Activated T-cell treated with anti-CD3 and anti-CD28 coated beads, Interleukin-2, amount 50 U/mL, for 24 hours (primary cell): ENCODE data around the gene ZNF670.
"Not testable (repeated sequence)": the region's sequence is repeated elsewhere in the genome, so short reads cannot be mapped to it uniquely, and the experiment has no call there.

Experiments used
- DNase-seq: peaks from one replicate; pipeline ENCODE4 v3.0.0-alpha.2; 2020
- H3K27ac Mint-ChIP-seq: 2 replicates; pipeline ENCODE4 v1.8.0; 2020; ENCODE audit warnings: mild to moderate bottlenecking, mixed read lengths
- H3K27me3 Mint-ChIP-seq: 2 replicates; pipeline ENCODE4 v1.8.0; 2020; ENCODE audit warnings: mixed read lengths
- H3K36me3 Mint-ChIP-seq: 2 replicates; pipeline ENCODE4 v1.8.0; 2020; ENCODE audit warnings: low read depth, mixed read lengths
- H3K4me1 Mint-ChIP-seq: 2 replicates; pipeline ENCODE4 v1.8.0; 2020; ENCODE audit warnings: low read depth, mixed read lengths
- H3K4me3 Mint-ChIP-seq: 2 replicates; pipeline ENCODE4 v1.8.0; 2020; ENCODE audit warnings: mild to moderate bottlenecking, moderate library complexity, mixed read lengths
- H3K9me3 Mint-ChIP-seq: 2 replicates; pipeline ENCODE4 v1.8.0; 2020; ENCODE audit warnings: mixed read lengths

Gene ZNF670

DNA sequence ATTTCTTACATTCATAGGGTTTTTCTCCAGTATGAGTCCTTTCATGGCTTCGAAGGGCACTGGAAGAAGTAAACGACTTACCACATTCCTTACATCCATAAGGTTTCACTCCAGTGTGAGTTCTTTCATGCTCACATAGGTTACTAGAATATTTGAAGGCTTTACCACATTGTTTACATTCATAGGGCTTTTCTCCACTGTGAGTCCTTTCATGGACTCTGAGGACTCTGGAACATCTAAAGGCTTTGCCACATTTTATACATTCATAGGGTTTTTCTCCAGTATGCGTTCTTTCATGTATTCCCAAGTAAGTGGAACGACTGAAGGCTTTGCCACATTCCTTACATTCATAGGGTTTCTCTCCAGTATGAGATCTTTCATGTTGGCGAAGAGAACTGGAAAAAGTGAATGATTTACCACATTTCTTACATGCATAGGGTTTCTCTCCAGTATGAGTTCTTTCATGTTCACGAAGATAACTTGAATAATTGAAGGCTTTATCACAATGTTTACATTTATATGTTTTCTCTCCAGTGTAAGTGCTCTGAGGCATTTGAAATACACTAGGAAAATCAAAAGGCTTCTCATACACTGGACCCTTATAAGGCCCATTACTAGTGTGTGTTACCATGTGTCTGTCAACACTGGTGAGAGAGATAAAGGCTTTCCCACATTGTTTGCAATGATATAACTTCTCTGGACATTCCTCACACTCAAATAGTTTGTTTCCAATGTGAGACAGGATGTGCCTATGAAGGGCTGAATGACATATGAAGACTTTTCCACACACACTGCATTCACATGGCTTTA, 40.9 kb downstream of the ZNF670 start:
- no peaks in the 10 kb centered on the region for H3K4me1 Mint-ChIP-seq
- peaks cover 68% of the 10 kb centered on the region for H3K9me3 Mint-ChIP-seq
- H3K27ac Mint-ChIP-seq, result no peak overlapping the region
- H3K36me3 Mint-ChIP-seq, result peaks cover 90% of the 10 kb centered on the region
- no peak overlapping the region for H3K4me3 Mint-ChIP-seq
- H3K27me3 Mint-ChIP-seq, result no peaks in the 10 kb centered on the region
- no peak for DNase-seq

- not testable (repeated sequence) for H3K27ac Mint-ChIP-seq, H3K27me3 Mint-ChIP-seq, H3K4me1 Mint-ChIP-seq, DNase-seq, H3K4me3 Mint-ChIP-seq
- Mint-ChIP-seq H3K36me3 (peaks cover 54% of the 10 kb centered on the region), H3K9me3 (peaks cover 54% of the 10 kb centered on the region)
Observed at GRCh38 chr1:247032306-247032705, 46.3 kb downstream of the ZNF670 start.
